CD14-positive monocyte (primary cell): Measurements from ENCODE around the gene PROKR1. TPM values are rescaled to one million over a fixed set of nuclear protein-coding genes. Genes with fewer than 3 reads are reported as not detected.

ENCODE experiments used
- DNase-seq, 3 donors: peaks; one replicate each; pipeline ENCODE4 v3.0.0-alpha.2; 2011 to 2022
- H2AFZ ChIP-seq: 2 replicates; pipeline ENCODE4 v1.6.0; 2012; ENCODE audit warnings: mild to moderate bottlenecking, low read depth, low read length, inconsistent platforms; ENCODE audit not compliant: insufficient read depth, poor library complexity, severe bottlenecking
- H3K27ac ChIP-seq, 2 donors: 1 replicate in 1 of 2; 2 replicates in 1 of 2; pipeline ENCODE4 v1.5.1; 2012 to 2013; ENCODE audit warnings: low read length in 2 of 2, control low read depth in 1 of 2, inconsistent platforms in 1 of 2, low read depth in 1 of 2, mild to moderate bottlenecking in 1 of 2
- H3K27me3 ChIP-seq, 2 donors: one replicate each; pipeline versions ENCODE4 v1.6.0 to v1.6.1; 2011 to 2013; ENCODE audit warnings: low read length in 2 of 2; ENCODE audit not compliant: control insufficient read depth in 2 of 2, insufficient read depth in 2 of 2
- H3K36me3 ChIP-seq, 2 donors: replicated peaks in 1 of 2; 1 replicate in 1 of 2; 2 replicates in 1 of 2; pipeline versions ENCODE4 v1.5.1 to v1.6.1; 2012 to 2013; ENCODE audit warnings: low read length in 2 of 2, control low read depth in 1 of 2, inconsistent platforms in 1 of 2, mild to moderate bottlenecking in 1 of 2; ENCODE audit not compliant: insufficient read depth in 2 of 2, control insufficient read depth in 1 of 2
- H3K4me1 ChIP-seq, 2 donors: 1 replicate in 1 of 2; 2 replicates in 1 of 2; pipeline versions ENCODE4 v1.5.1 to v1.6.1; 2012 to 2013; ENCODE audit warnings: low read length in 2 of 2, control low read depth in 1 of 2, inconsistent platforms in 1 of 2, mild to moderate bottlenecking in 1 of 2, moderate library complexity in 1 of 2; ENCODE audit not compliant: insufficient read depth in 2 of 2, control insufficient read depth in 1 of 2
- H3K4me2 ChIP-seq: replicated peaks from 2 replicates; pipeline ENCODE3; 2012; ENCODE audit warnings: low read length, moderate library complexity, mild to moderate bottlenecking; ENCODE audit not compliant: poor library complexity, severe bottlenecking; ENCODE audit errors: extremely low read depth
- H3K4me3 ChIP-seq, 3 experiments: fragments of 200-600 bp in 1 of 3; sonication (generic) in 1 of 3; replicated peaks in 1 of 3; 1 replicate in 2 of 3; 2 replicates in 1 of 3; pipeline ENCODE4 v1.5.1; 2011 to 2013; ENCODE audit warnings: low read length in 3 of 3, mild to moderate bottlenecking in 3 of 3, control low read depth in 2 of 3, low read depth in 2 of 3, inconsistent platforms in 1 of 3, moderate library complexity in 1 of 3
- H3K79me2 ChIP-seq: 2 replicates; pipeline ENCODE4 v1.6.0; 2012; ENCODE audit warnings: mild to moderate bottlenecking, control low read depth, inconsistent platforms, low read length, moderate library complexity; ENCODE audit not compliant: insufficient read depth
- H3K9ac ChIP-seq: 2 replicates; pipeline ENCODE4 v1.6.0; 2017; ENCODE audit warnings: low read length, mild to moderate bottlenecking; ENCODE audit not compliant: insufficient read depth, poor library complexity, severe bottlenecking
- H3K9me3 ChIP-seq, 2 donors: replicated peaks in 1 of 2; 1 replicate in 1 of 2; 2 replicates in 1 of 2; pipeline versions ENCODE4 v1.5.1 to v1.6.1; 2012 to 2013; ENCODE audit warnings: low read length in 2 of 2, control low read depth in 1 of 2; ENCODE audit not compliant: control insufficient read depth in 1 of 2, insufficient read depth in 1 of 2
- H4K20me1 ChIP-seq: 2 replicates; pipeline ENCODE4 v1.6.0; 2012; ENCODE audit warnings: mild to moderate bottlenecking, low read length, control low read depth, moderate library complexity; ENCODE audit not compliant: insufficient read depth
- H3K27ac Mint-ChIP-seq, 7 donors: one replicate each; pipeline ENCODE4 v1.8.0; 2020; ENCODE audit warnings: mild to moderate bottlenecking in 7 of 7, mixed read lengths in 7 of 7, moderate library complexity in 6 of 7, inconsistent platforms in 2 of 7
- H3K27me3 Mint-ChIP-seq, 3 donors: one replicate each; pipeline ENCODE4 v1.8.0; 2021 to 2022; ENCODE audit warnings: low read depth in 3 of 3, mild to moderate bottlenecking in 3 of 3, mixed read lengths in 3 of 3, moderate library complexity in 3 of 3, inconsistent platforms in 1 of 3
- H3K36me3 Mint-ChIP-seq, 2 donors: one replicate each; pipeline ENCODE4 v1.8.0; 2020; ENCODE audit warnings: mixed read lengths in 2 of 2, inconsistent platforms in 1 of 2, mild to moderate bottlenecking in 1 of 2
- H3K4me1 Mint-ChIP-seq: one replicate; pipeline ENCODE4 v1.8.0; 2020; ENCODE audit warnings: mild to moderate bottlenecking, mixed read lengths
- H3K4me3 Mint-ChIP-seq, 2 donors: one replicate each; pipeline ENCODE4 v1.8.0; 2020; ENCODE audit warnings: mild to moderate bottlenecking in 2 of 2, mixed read lengths in 2 of 2, moderate library complexity in 1 of 2
- H3K9me3 Mint-ChIP-seq, 7 donors: one replicate each; pipeline ENCODE4 v1.8.0; 2020 to 2022; ENCODE audit warnings: mixed read lengths in 7 of 7, mild to moderate bottlenecking in 6 of 7, moderate library complexity in 6 of 7, inconsistent platforms in 2 of 7
- CTCF ChIP-seq: fragments of 200-600 bp; IDR thresholded peaks from one replicate; pipeline ENCODE4 v1.8.0; 2022; ENCODE audit warnings: antibody characterized with exemption, mild to moderate bottlenecking
- WGBS: methylation state at CpG from one replicate; pipeline ENCODE4 v1.1.5; 2013; ENCODE audit warnings: missing lambda C conversion rate; ENCODE audit not compliant: insufficient coverage; 5-methylcytosine and 5-hydroxymethylcytosine counted together
- intact Hi-C, 2 donors: fragments of 100-400 bp; cut with micrococcal nuclease; formaldehyde crosslinking; loops; one replicate each; pipeline versions ENCODE4 v1.15.0 to v1.15.1; 2023
- polyA plus RNA-seq, 3 donors: library from polyadenylated mRNA; depleted of rRNA in 1 of 3; unstranded in 2 of 3; stranded (reverse) in 1 of 3; fragments of 300-500 nt in 2 of 3; fragments of >200 nt in 1 of 3; fragmentation: Illumina TruSeq in 2 of 3; gene quantifications; 1 replicate in 2 of 3; 2 replicates in 1 of 3; pipeline ENCODE4 v1.2.3, GENCODE V29; 2012 to 2021

PROKR1 gene
- polyA plus RNA-seq, 3 donors = 0.01 TPM; not detected in 2

- no peaks in the 10 kb centered on the region for H3K36me3 ChIP-seq
- Mint-ChIP-seq H3K4me3 (peak overlapping the region in 1 of 2 donors; percentile 35), H3K4me1 (peaks cover 17% of the 10 kb centered on the region), H3K27ac (no peak overlapping the region), H3K27me3 (peaks cover 42 to 49% (median 48%) of the 10 kb centered on the region in 3 donors), H3K9me3 (peaks cover 9 to 23% (median 17%) of the 10 kb centered on the region in 7 donors), H3K36me3 (peaks cover 0 to 6% of the 10 kb centered on the region in 2 donors)
- H3K4me3 ChIP-seq = no peak overlapping the region
- no peak for DNase-seq
- TF ChIP-seq CTCF = no peak
- peaks cover 10 to 14% of the 10 kb centered on the region in 2 donors for H3K4me1 ChIP-seq
- peaks cover 4 to 24% of the 10 kb centered on the region in 2 donors for H3K9me3 ChIP-seq
- H4K20me1 ChIP-seq = no peaks in the 10 kb centered on the region
- H2AFZ ChIP-seq = no peak overlapping the region
- H3K4me2 ChIP-seq = no peak overlapping the region
- H3K79me2 ChIP-seq = no peaks in the 10 kb centered on the region
- intact Hi-C loops = no loop called here
- no peak overlapping the region for H3K27ac ChIP-seq
- H3K27me3 ChIP-seq = peaks cover 39 to 44% of the 10 kb centered on the region in 2 donors
- no peak overlapping the region for H3K9ac ChIP-seq
These were observed 2.1 kb downstream of the PROKR1 start for GRCh38 chr2:68645523-68645922.

- Histone ChIP-seq H3K79me2 (no peaks in the 10 kb centered on the region), H3K36me3 (no peaks in the 10 kb centered on the region), H2AFZ (no peak overlapping the region), H3K9me3 (peaks cover 4 to 20% of the 10 kb centered on the region in 2 donors), H3K4me1 (peaks cover 10 to 14% of the 10 kb centered on the region in 2 donors), H3K4me2 (no peak overlapping the region), H4K20me1 (no peaks in the 10 kb centered on the region), H3K9ac (no peak overlapping the region), H3K4me3 (no peak overlapping the region), H3K27me3 (peaks cover 39 to 41% of the 10 kb centered on the region in 2 donors), H3K27ac (no peak overlapping the region)
- intact Hi-C loops = no loop called here
- DNase-seq = no peak
- Mint-ChIP-seq H3K9me3 (peaks cover 6 to 17% (median 14%) of the 10 kb centered on the region in 7 donors), H3K4me1 (peaks cover 17% of the 10 kb centered on the region), H3K27ac (no peak overlapping the region), H3K27me3 (peaks cover 42 to 47% (median 46%) of the 10 kb centered on the region in 3 donors), H3K36me3 (peaks cover 0 to 6% of the 10 kb centered on the region in 2 donors), H3K4me3 (no peak overlapping the region)
- TF ChIP-seq CTCF = no peak
- WGBS = no CpG with 5 or more reads among the region's 3 CpGs
These were observed 2.9 kb downstream of the PROKR1 start for GRCh38 chr2:68646303-68646702.
